K562 (cell line): ENCODE results near the gene GAPDHS. TPM values are rescaled to one million over a fixed set of nuclear protein-coding genes. Genes with fewer than 3 reads are reported as not detected.
A peak's percentile ranks its signal among the peaks of the same experiment; 100 is the strongest.

Experiments
- ATAC-seq: fragments of 200-7000 bp; cut with Tn5 transposase; 3 replicates; pipeline ENCODE4 v1.9.1; 2020; ENCODE audit warnings: moderate library complexity
- BruUV-seq: library from RNA; stranded (reverse); fragments of 400-500 nt; replicated peaks from 2 replicates; lab custom pipeline; 2021; lab: Mats Ljungman, UMichigan
- CTCF ChIA-PET: fragments of 300-600 bp; formaldehyde crosslinking; extraction: SDS; loops from one replicate; lab custom pipeline; 2021; ENCODE audit warnings: low intra/inter-chr PET ratio; lab: Yijun Ruan, JAX
- POLR2A ChIA-PET: fragments of 300-600, 350-650 bp; sonication (Branson Sonifier 250); formaldehyde crosslinking; extraction: SDS; loops from one replicate; lab custom pipeline; 2021; ENCODE audit warnings: antibody characterized with exemption, inconsistent platforms; lab: Yijun Ruan, JAX
- DNase-seq, 4 experiments: peaks; one replicate each; pipeline versions ENCODE4 v3.0.0 to v3.0.0-alpha.2; 2011 to 2018; ENCODE audit warnings: low spot score in 3 of 4, mixed read lengths in 3 of 4; ENCODE audit errors: extremely low read depth in 1 of 4
- FAIRE-seq: peaks from 2 replicates; lab custom pipeline; 2011; peaks lifted over from hg19 to GRCh38; lab: Jason Lieb, UNC
- H2AFZ ChIP-seq: 2 replicates; pipeline ENCODE4 v1.6.0; 2011; ENCODE audit warnings: low read depth, low read length, control low read depth, inconsistent platforms
- H3K27ac ChIP-seq: fragments of 200-600 bp; 3 replicates; pipeline ENCODE4 v1.8.0; 2011; ENCODE audit warnings: low read depth, mild to moderate bottlenecking, control low read depth, inconsistent platforms, low read length, moderate library complexity, mixed read lengths; ENCODE audit errors: extremely low read depth
- H3K27me3 ChIP-seq, 2 experiments: fragments of 300-600 bp in 1 of 2; 2 replicates in 1 of 2; 3 replicates in 1 of 2; pipeline versions ENCODE4 v1.6.0 to v1.8.0; 2011; ENCODE audit warnings: inconsistent platforms in 2 of 2, low read length in 2 of 2, mild to moderate bottlenecking in 1 of 2, mixed read lengths in 1 of 2, moderate library complexity in 1 of 2; ENCODE audit not compliant: control insufficient read depth in 2 of 2, insufficient read depth in 2 of 2
- H3K36me3 ChIP-seq: fragments of 300-600 bp; 3 replicates; pipeline ENCODE4 v1.8.0; 2011; ENCODE audit warnings: mild to moderate bottlenecking, low read length, inconsistent platforms; ENCODE audit not compliant: control insufficient read depth, insufficient read depth
- H3K4me1 ChIP-seq, 2 experiments: fragments of 200-600 bp in 1 of 2; replicated peaks in 1 of 2; 2 replicates in 1 of 2; 3 replicates in 1 of 2; pipeline versions ENCODE4 v1.5.1 to v1.8.0; 2011; ENCODE audit warnings: inconsistent platforms in 2 of 2, low read length in 2 of 2, mild to moderate bottlenecking in 1 of 2, mixed read lengths in 1 of 2, moderate library complexity in 1 of 2; ENCODE audit not compliant: control insufficient read depth in 2 of 2, insufficient read depth in 2 of 2
- H3K4me2 ChIP-seq: 2 replicates; pipeline ENCODE4 v1.6.1; 2011; ENCODE audit warnings: low read length, control low read depth, inconsistent platforms, mixed read lengths; ENCODE audit not compliant: insufficient read depth
- H3K4me3 ChIP-seq: fragments of 200-600 bp; sonication (generic), shearing (Covaris generic); 2 replicates; pipeline ENCODE4 v1.5.1; 2016; ENCODE audit warnings: control low read depth, inconsistent platforms
- H3K79me2 ChIP-seq: fragments of 200-600 bp; 3 replicates; pipeline ENCODE4 v1.8.0; 2011; ENCODE audit warnings: low read length, inconsistent platforms; ENCODE audit not compliant: control insufficient read depth, insufficient read depth
- H3K9ac ChIP-seq, 2 experiments: 2 replicates each; pipeline versions ENCODE4 v1.6.0 to v1.6.1; 2011; ENCODE audit warnings: low read depth in 2 of 2, low read length in 2 of 2, control low read depth in 1 of 2, inconsistent platforms in 1 of 2, mild to moderate bottlenecking in 1 of 2, mixed read lengths in 1 of 2; ENCODE audit not compliant: insufficient read depth in 1 of 2
- H3K9me1 ChIP-seq: one replicate; pipeline ENCODE4 v1.6.0; 2011; ENCODE audit warnings: inconsistent platforms, mild to moderate bottlenecking, low read length, moderate library complexity; ENCODE audit not compliant: control insufficient read depth, insufficient read depth
- H3K9me3 ChIP-seq: replicated peaks from 2 replicates; pipeline ENCODE4 v1.5.1; 2011; ENCODE audit warnings: low read depth, low read length, inconsistent platforms; ENCODE audit not compliant: control insufficient read depth, insufficient read depth
- H4K20me1 ChIP-seq: replicated peaks from 2 replicates; pipeline ENCODE4 v1.6.1; 2011; ENCODE audit warnings: low read length, inconsistent platforms, mixed read lengths; ENCODE audit not compliant: control insufficient read depth, insufficient read depth
- ATF1 ChIP-seq, 2 experiments: fragments of 450-650 bp in 1 of 2; IDR thresholded peaks; 2 replicates each; pipeline ENCODE4 v1.6.1; 2016; ENCODE audit warnings: missing compliant biosample characterization in 1 of 2, missing genetic modification characterization in 1 of 2
- EZH2 ChIP-seq: IDR thresholded peaks from 2 replicates; pipeline ENCODE4 v1.6.1; 2012; ENCODE audit warnings: low read depth, mild to moderate bottlenecking, inconsistent platforms, low read length, borderline replicate concordance
- RAD51 ChIP-seq: fragments of 450-650 bp; IDR thresholded peaks from 2 replicates; pipeline ENCODE4 v1.7.1; 2016; ENCODE audit warnings: low read depth, mild to moderate bottlenecking, borderline replicate concordance
- RFX1 ChIP-seq: fragments of 450-650 bp; IDR thresholded peaks from 2 replicates; pipeline ENCODE4 v1.6.1; 2016; ENCODE audit warnings: mild to moderate bottlenecking, moderate library complexity
- SUPT5H ChIP-seq: fragments of 450-650 bp; IDR thresholded peaks from 2 replicates; pipeline ENCODE4 v1.6.1; 2016
- THRAP3 ChIP-seq: fragments of 450-650 bp; IDR thresholded peaks from 2 replicates; pipeline ENCODE4 v1.6.1; 2016; ENCODE audit warnings: mild to moderate bottlenecking, inconsistent platforms, borderline replicate concordance
- USF1 ChIP-seq: sonication (generic); formaldehyde crosslinking; IDR thresholded peaks from 2 replicates; pipeline ENCODE4 v1.9.0; 2022; ENCODE audit warnings: mild to moderate bottlenecking, missing genetic modification reagents
- ZNF253 ChIP-seq: fragments of 250-450 bp; sonication (Bioruptor Pico); conservative IDR thresholded peaks from 2 replicates; pipeline ENCODE4 v1.6.1; 2021; ENCODE audit warnings: mild to moderate bottlenecking
- ZNF263 ChIP-seq: sonication (generic); formaldehyde crosslinking; IDR thresholded peaks from 2 replicates; pipeline ENCODE4 v1.8.0; 2022; ENCODE audit warnings: mild to moderate bottlenecking, missing genetic modification reagents, borderline replicate concordance
- WGBS: fragments of 100-300 bp; shearing (Covaris generic); methylation state at CpG from one replicate; pipeline ENCODE4 v1.1.6; 2016; ENCODE audit warnings: low coverage, mixed read lengths; ENCODE audit not compliant: insufficient coverage; ENCODE audit errors: missing lambda C conversion rate; 5-methylcytosine and 5-hydroxymethylcytosine counted together
- in situ Hi-C: fragments of 300-500 bp; cut with MboI; formaldehyde crosslinking; loops from 4 replicates; pipeline ENCODE4 v1.15.0; 2018; ENCODE audit warnings: inconsistent platforms, mixed read lengths
- intact Hi-C: fragments of 100-400 bp; cut with micrococcal nuclease; formaldehyde crosslinking; loops from 2 replicates; pipeline ENCODE4 v1.14.2; 2022
- polyA plus RNA-seq, 8 experiments: library from polyadenylated mRNA; depleted of rRNA in 4 of 8; stranded (reverse) in 5 of 8; unstranded in 3 of 8; fragments of >200 nt; fragmentation: Nextera tagmentation in 2 of 8; fragmentation: Illumina TruSeq in 1 of 8; extraction: Ambion mirVana in 2 of 8; extraction: Trizol in 1 of 8; gene quantifications; 2 replicates each; pipeline versions ENCODE4 v1.2.1 to v1.2.3, GENCODE V29; 2011 to 2014; ENCODE audit warnings: inconsistent platforms in 1 of 8, missing spikeins in 1 of 8
- total RNA-seq, 7 experiments: library from RNA; depleted of rRNA in 6 of 7; stranded (reverse); fragments of >200 nt in 6 of 7; fragmentation: Illumina TruSeq in 2 of 7; extraction: Trizol in 2 of 7; gene quantifications; 2 replicates each; pipeline versions ENCODE4 v1.2.1 to v1.2.3, GENCODE V29; 2011 to 2021; ENCODE audit warnings: low replicate concordance in 1 of 7
- TF ChIP-seq, protein P1 (sequence below): fragments of 450-650 bp; IDR thresholded peaks from 2 replicates; pipeline ENCODE4 v1.6.1; 2018; ENCODE audit not compliant: partially characterized antibody

GAPDHS gene
- total and polyA plus RNA-seq, 9 of the 15 experiments (the other 6 are each of a cell fraction or from before 2014, with no cell fraction given): 0.08 to 0.12 TPM; not detected in 7

DNA sequence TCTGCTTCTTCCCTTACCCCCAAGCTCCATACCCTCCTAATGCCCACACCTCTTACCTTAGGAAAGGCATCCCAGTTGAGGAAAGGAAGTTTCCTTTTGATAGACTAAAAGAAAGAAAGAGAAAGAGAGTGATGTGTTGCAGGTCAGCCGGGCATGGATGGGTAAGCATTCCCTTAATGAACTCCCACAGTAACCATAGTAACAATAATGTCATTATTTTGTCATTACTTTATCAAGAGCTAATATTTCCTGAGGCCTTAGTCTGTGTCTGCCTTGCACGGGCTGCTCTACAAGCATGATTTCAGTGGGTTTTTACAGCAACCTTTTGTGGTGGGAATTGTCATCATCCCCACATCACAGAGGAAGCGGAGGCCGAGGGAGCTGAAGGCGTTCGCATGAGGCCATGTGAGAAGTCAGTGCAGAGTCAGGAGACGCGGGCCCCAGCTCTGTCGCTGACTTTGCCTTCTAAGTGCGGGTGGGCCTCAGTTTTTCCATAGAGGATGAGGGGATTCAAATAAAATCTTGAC, 45.5 kb upstream of the GAPDHS start:
- Histone ChIP-seq H3K36me3 (no peaks in the 10 kb centered on the region), H3K9me3 (no peaks in the 10 kb centered on the region), H3K4me3 (no peak overlapping the region), H3K9me1 (no peaks in the 10 kb centered on the region), H3K27ac (no peak overlapping the region), H4K20me1 (peaks cover 2% of the 10 kb centered on the region; the same call in 1 of the 2 replicates), H3K4me1 (no peaks in the 10 kb centered on the region), H3K4me2 (no peak overlapping the region), H3K79me2 (no peaks in the 10 kb centered on the region), H3K27me3 (peaks cover 48 to 63% of the 10 kb centered on the region in 2 experiments), H2AFZ (no peak overlapping the region), H3K9ac (no peak overlapping the region)
- POLR2A ChIA-PET: interaction anchor here (0.5 to 2.4 kb wide), 3 partner anchors 10 to 136 kb away, joined by 3 to 7 read pairs (median 4); no protein-coding TSS in a partner anchor
- FAIRE-seq (no peak), ATAC-seq (no peak), DNase-seq (no peak)
- CTCF ChIA-PET: no interaction called here
- intact Hi-C loops: no loop called here
- in situ Hi-C loops: no loop called here
- no TSS peak for BruUV-seq
- WGBS: under 1% methylated on average over 10 of the region's 10 CpGs
- TF ChIP-seq RFX1 (peak; percentile 72), ZNF253 (no peak)

DNA sequence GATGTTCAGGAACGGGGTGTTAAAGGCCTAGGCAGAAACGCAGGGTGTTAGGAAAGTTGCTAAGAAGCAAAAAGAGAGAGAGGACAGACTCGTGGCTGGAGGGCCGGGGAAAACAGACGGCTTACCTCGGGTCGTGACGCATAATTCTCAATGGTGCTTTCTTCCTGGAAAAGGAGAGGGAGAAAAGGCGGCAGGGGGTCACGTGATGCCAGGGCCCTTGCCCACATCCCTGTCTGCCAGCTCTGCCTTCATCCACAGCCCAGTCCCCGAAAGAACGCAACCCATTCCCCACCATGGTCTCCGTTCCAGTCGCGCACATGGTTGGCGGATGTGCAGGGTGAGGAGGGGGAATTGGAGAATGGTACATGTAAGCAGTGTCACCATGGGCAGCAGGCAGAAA, 44.6 kb upstream of the GAPDHS start:
- H3K9ac ChIP-seq: no peak overlapping the region
- TF ChIP-seq, protein P1, sequence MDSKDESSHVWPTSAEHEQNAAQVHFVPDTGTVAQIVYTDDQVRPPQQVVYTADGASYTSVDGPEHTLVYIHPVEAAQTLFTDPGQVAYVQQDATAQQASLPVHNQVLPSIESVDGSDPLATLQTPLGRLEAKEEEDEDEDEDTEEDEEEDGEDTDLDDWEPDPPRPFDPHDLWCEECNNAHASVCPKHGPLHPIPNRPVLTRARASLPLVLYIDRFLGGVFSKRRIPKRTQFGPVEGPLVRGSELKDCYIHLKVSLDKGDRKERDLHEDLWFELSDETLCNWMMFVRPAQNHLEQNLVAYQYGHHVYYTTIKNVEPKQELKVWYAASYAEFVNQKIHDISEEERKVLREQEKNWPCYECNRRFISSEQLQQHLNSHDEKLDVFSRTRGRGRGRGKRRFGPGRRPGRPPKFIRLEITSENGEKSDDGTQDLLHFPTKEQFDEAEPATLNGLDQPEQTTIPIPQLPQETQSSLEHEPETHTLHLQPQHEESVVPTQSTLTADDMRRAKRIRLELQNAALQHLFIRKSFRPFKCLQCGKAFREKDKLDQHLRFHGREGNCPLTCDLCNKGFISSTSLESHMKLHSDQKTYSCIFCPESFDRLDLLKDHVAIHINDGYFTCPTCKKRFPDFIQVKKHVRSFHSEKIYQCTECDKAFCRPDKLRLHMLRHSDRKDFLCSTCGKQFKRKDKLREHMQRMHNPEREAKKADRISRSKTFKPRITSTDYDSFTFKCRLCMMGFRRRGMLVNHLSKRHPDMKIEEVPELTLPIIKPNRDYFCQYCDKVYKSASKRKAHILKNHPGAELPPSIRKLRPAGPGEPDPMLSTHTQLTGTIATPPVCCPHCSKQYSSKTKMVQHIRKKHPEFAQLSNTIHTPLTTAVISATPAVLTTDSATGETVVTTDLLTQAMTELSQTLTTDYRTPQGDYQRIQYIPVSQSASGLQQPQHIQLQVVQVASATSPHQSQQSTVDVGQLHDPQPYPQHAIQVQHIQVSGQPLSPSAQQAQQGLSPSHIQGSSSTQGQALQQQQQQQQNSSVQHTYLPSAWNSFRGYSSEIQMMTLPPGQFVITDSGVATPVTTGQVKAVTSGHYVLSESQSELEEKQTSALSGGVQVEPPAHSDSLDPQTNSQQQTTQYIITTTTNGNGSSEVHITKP: no peak
- TF ChIP-seq THRAP3 (no peak), EZH2 (no peak), ZNF263 (CRISPR knock-in tag) (no peak), RAD51 (peak; percentile 51; the same call in 1 of the 2 replicates), USF1 (peak; percentile 46; the same call in 1 of the 2 replicates), ATF1 (CRISPR knock-in tag; IDR thresholded peaks at IDR 0.05) (no peak), ATF1 (tag; IDR thresholded peaks at IDR 0.05) (no peak), SUPT5H (no peak)

More for the DNA sequence above, 44.6 kb upstream of the GAPDHS start:
- Histone ChIP-seq H3K9me3 (no peaks in the 10 kb centered on the region), H4K20me1 (peaks cover 2% of the 10 kb centered on the region; the same call in 1 of the 2 replicates), H3K27ac (no peak overlapping the region), H3K4me3 (no peak overlapping the region), H3K4me2 (no peak overlapping the region), H3K36me3 (no peaks in the 10 kb centered on the region), H3K4me1 (no peaks in the 10 kb centered on the region), H3K79me2 (no peaks in the 10 kb centered on the region), H3K27me3 (peaks cover 55 to 67% of the 10 kb centered on the region in 2 experiments), H2AFZ (no peak overlapping the region), H3K9me1 (no peaks in the 10 kb centered on the region)
- no TSS peak for BruUV-seq
- 1% methylated on average over 13 of the region's 16 CpGs for WGBS
- intact Hi-C loops (no loop called here), in situ Hi-C loops (no loop called here)
- ATAC-seq (no peak), DNase-seq (no peak), FAIRE-seq (no peak)
- ChIA-PET POLR2A (interaction anchor here (0.8 to 2.4 kb wide), 2 partner anchors 11 to 137 kb away, joined by 4 to 7 read pairs; no protein-coding TSS in a partner anchor), CTCF (no interaction called here)
